ENCODE measurements around the gene DCUN1D5.

DNA sequence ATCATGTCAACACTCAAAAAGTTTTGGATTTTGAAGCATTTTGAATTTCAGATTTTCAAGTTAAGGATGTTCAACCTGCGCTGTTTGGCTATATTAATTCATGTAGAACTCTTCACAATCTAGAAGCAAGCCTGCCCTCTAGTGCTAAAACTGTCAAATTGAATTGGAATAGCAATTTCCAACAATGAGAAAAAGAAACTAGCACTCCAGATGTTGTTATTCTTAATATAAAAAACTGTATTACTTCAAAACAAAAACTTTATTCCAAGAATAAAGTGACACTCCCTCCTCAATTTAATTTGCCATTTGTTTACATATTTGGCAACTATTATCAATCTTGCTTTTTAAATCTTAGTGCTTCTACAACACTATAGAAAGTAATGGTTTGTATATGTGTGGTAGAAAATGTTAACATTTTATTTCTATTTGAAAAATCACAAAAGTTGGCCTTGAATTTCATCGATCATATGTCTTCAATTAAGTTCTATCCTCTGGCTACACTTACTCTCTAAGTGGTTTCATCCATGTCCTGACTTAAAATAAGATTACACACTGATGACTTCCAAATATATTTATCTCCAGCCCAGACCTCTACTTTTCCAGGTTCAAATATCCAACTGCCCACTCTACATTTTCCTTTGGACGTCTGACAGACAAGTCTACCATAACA is 36.6 kb downstream of the DCUN1D5 start:
- TF ChIP-seq POLR2AphosphoS5 (IDR thresholded peaks at IDR 0.05): no peak
- TF ChIP-seq, protein P1, sequence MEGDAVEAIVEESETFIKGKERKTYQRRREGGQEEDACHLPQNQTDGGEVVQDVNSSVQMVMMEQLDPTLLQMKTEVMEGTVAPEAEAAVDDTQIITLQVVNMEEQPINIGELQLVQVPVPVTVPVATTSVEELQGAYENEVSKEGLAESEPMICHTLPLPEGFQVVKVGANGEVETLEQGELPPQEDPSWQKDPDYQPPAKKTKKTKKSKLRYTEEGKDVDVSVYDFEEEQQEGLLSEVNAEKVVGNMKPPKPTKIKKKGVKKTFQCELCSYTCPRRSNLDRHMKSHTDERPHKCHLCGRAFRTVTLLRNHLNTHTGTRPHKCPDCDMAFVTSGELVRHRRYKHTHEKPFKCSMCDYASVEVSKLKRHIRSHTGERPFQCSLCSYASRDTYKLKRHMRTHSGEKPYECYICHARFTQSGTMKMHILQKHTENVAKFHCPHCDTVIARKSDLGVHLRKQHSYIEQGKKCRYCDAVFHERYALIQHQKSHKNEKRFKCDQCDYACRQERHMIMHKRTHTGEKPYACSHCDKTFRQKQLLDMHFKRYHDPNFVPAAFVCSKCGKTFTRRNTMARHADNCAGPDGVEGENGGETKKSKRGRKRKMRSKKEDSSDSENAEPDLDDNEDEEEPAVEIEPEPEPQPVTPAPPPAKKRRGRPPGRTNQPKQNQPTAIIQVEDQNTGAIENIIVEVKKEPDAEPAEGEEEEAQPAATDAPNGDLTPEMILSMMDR (IDR thresholded peaks at IDR 0.05): peak in 2 of 4 experiments; percentile 31 to 60
